Psoas muscle (tissue), 8 donors: ENCODE measurements around the gene IL6R. TPM values are rescaled to one million over a fixed set of nuclear protein-coding genes. Genes with fewer than 3 reads are reported as not detected.

ENCODE experiments used
- ATAC-seq, 4 donors: fragments of 200-7000 bp; cut with Tn5 transposase; one replicate each; pipeline ENCODE4 v1.9.1; 2020; ENCODE audit warnings: moderate library complexity in 3 of 4, mild to moderate bottlenecking in 2 of 4
- DNase-seq, 2 donors: peaks; one replicate each; pipeline ENCODE4 v3.0.0-alpha.2; 2020
- H3K27ac ChIP-seq: fragments of 200-600 bp; one replicate; pipeline ENCODE4 v1.8.0; 2022
- H3K27me3 ChIP-seq, 3 donors: fragments of 200-600 bp in 1 of 3; one replicate each; pipeline versions ENCODE4 v1.6.1 to v1.8.0; 2013 to 2022; ENCODE audit warnings: low read length in 2 of 3, mild to moderate bottlenecking in 2 of 3, moderate library complexity in 1 of 3; ENCODE audit not compliant: insufficient read depth in 3 of 3
- H3K36me3 ChIP-seq, 2 donors: fragments of 200-600 bp in 1 of 2; one replicate each; pipeline versions ENCODE4 v1.6.1 to v1.8.0; 2013 to 2022; ENCODE audit warnings: low read depth in 1 of 2, mild to moderate bottlenecking in 1 of 2, moderate library complexity in 1 of 2; ENCODE audit not compliant: insufficient read depth in 1 of 2
- H3K4me1 ChIP-seq: fragments of 200-600 bp; one replicate; pipeline ENCODE4 v1.8.0; 2022
- H3K4me3 ChIP-seq: fragments of 200-600 bp; one replicate; pipeline ENCODE4 v1.8.0; 2022; ENCODE audit warnings: mild to moderate bottlenecking
- H3K9me3 ChIP-seq: fragments of 200-600 bp; one replicate; pipeline ENCODE4 v1.8.0; 2022
- CTCF ChIP-seq: fragments of 200-600 bp; IDR thresholded peaks from one replicate; pipeline ENCODE4 v1.8.0; 2022; ENCODE audit warnings: antibody characterized with exemption
- WGBS, 3 donors: extraction: QIAGEN DNeasy Blood & Tissue Kit; methylation state at CpG; one replicate each; pipeline versions ENCODE4 v1.1.6 to v1.1.7; 2013; 5-methylcytosine and 5-hydroxymethylcytosine counted together
- intact Hi-C, 2 donors: fragments of 100-400 bp; cut with DNase I; formaldehyde crosslinking; loops; one replicate each; pipeline versions ENCODE4 v1.11.0 to v1.14.2; 2022
- polyA plus RNA-seq, 3 donors: library from polyadenylated mRNA; stranded (reverse); fragments of 200-250 nt; gene quantifications; one replicate each; pipeline ENCODE4 v1.2.3, GENCODE V29; 2013
- total RNA-seq, 4 donors: library from RNA; stranded (reverse); fragmentation: NEBNext Ultra II Directional in 2 of 4; extraction: Animal tissue kit (Norgen Biotek cat#: 25700) in 2 of 4; gene quantifications; one replicate each; pipeline versions ENCODE4 v1.2.1 to v1.2.4, GENCODE V29; 2021 to 2023
- donor health status: healthy with polysubstance abuse.
- donor health status: DM: no; HTN: no; CAD: no; lungs with moderate emphysema.
- donor health status: Bipolar disorder and iron deficiency.
- donor health status: healthy.
- donor health status: DM: yes; HTN: yes; CAD: no.
- donor health status: DM: no; HTN: no; CAD: no.
- donor health status: DM: no; HTN: no; CAD: no.
- donor health status: DM: yes; HTN: yes; CAD: no.

IL6R gene
- total and polyA plus RNA-seq, 7 donors = 32.6 to 182 (median 80.8) TPM

GRCh38 chr1:154402409-154402921 lies 2.7 kb upstream of the IL6R start:
- WGBS, 3 donors = 92 to 94% (median 93%) methylated on average over 4 of the region's 4 CpGs
- Histone ChIP-seq H3K4me1 (peaks cover 15% of the 10 kb centered on the region), H3K27me3 (no peaks in the 10 kb centered on the region), H3K9me3 (no peaks in the 10 kb centered on the region), H3K36me3 (no peaks in the 10 kb centered on the region), H3K27ac (no peak overlapping the region), H3K4me3 (no peak overlapping the region)
- DNase-seq (no peak), ATAC-seq (no peak)
- TF ChIP-seq CTCF = no peak
- intact Hi-C loops = no loop called here

GRCh38 chr1:154403261-154403943 lies 1.7 kb upstream of the IL6R start:
- peaks cover 18% of the 10 kb centered on the region for H3K4me1 ChIP-seq
- intact Hi-C loops = no loop called here
- H3K4me3 ChIP-seq = no peak overlapping the region
- no peaks in the 10 kb centered on the region for H3K9me3 ChIP-seq
- WGBS, 3 donors = 82 to 84% (median 83%) methylated on average over 8 of the region's 8 CpGs
- DNase-seq (no peak), ATAC-seq (no peak)
- no peaks in the 10 kb centered on the region for H3K36me3 ChIP-seq
- no peaks in the 10 kb centered on the region for H3K27me3 ChIP-seq
- no peak overlapping the region for H3K27ac ChIP-seq
- TF ChIP-seq CTCF = no peak

- ATAC-seq (no peak), DNase-seq (no peak)
- Histone ChIP-seq H3K9me3 (no peaks in the 10 kb centered on the region), H3K4me3 (no peak overlapping the region), H3K36me3 (peaks cover 0 to 4% of the 10 kb centered on the region in 2 donors), H3K27ac (no peak overlapping the region), H3K4me1 (peaks cover 23% of the 10 kb centered on the region), H3K27me3 (no peaks in the 10 kb centered on the region)
- WGBS, 3 donors = 87 to 93% (median 92%) methylated on average over 3 of the region's 3 CpGs
- no peak for TF ChIP-seq CTCF
- intact Hi-C loops = no loop called here
Observed at GRCh38 chr1:154403983-154404382, 1.2 kb upstream of the IL6R start.

- no peaks in the 10 kb centered on the region for H3K9me3 ChIP-seq
- H3K4me3 ChIP-seq = peak overlapping the region; percentile 98
- peak overlapping the region; percentile 100 for H3K27ac ChIP-seq
- no peak for TF ChIP-seq CTCF
- peaks cover 0 to 8% of the 10 kb centered on the region in 2 donors for H3K36me3 ChIP-seq
- 46 to 55% (median 49%) methylated on average over 11 of the region's 11 CpGs for WGBS, 3 donors
- H3K4me1 ChIP-seq = peaks cover 28% of the 10 kb centered on the region
- intact Hi-C loops = no loop called here
- DNase-seq (no peak), ATAC-seq (no peak)
- H3K27me3 ChIP-seq = no peaks in the 10 kb centered on the region
Observed at GRCh38 chr1:154404511-154404931, 622 bp upstream of the IL6R start.
